GM21786 (cell line): ENCODE measurements around the gene HCRTR2.

ENCODE experiments used
- ATAC-seq: cut with Tn5 transposase; IDR thresholded peaks from one replicate; pipeline ENCODE4 v1.9.1; 2021; ENCODE audit not compliant: unreplicated experiment

Gene HCRTR2

GRCh38 chr6:55320696-55321086 is 146.4 kb downstream of the HCRTR2 start:
- no peak for ATAC-seq

GRCh38 chr6:55327169-55327568 is 152.9 kb downstream of the HCRTR2 start, which contains the start of gene GFRAL:
GFRAL (plus strand) TSS chr6:55327469; CDS start chr6:55327555, 86 bp downstream.
- ATAC-seq: no peak
